H1 (cell line): ENCODE results near the gene PPBP. TPM values are rescaled to one million over a fixed set of nuclear protein-coding genes. Genes with fewer than 3 reads are reported as not detected.

Experiments
- CTCF ChIA-PET: fragments of 300-600 bp; sonication (Branson Sonifier 250); formaldehyde crosslinking; loops from one replicate; lab custom pipeline; 2021; ENCODE audit not compliant: partially characterized antibody; lab: Charles Lee
- POLR2A ChIA-PET: fragments of 300-600 bp; sonication (Branson Sonifier 250); formaldehyde crosslinking; loops from one replicate; lab custom pipeline; 2021; ENCODE audit warnings: inconsistent platforms; ENCODE audit not compliant: partially characterized antibody; lab: Charles Lee
- DNase-seq, 2 experiments: peaks; one replicate each; pipeline versions ENCODE4 v3.0.0 to v3.0.0-alpha.2; 2010 to 2022; ENCODE audit warnings: low spot score in 2 of 2, low read depth in 1 of 2, mixed read lengths in 1 of 2
- FAIRE-seq: peaks from 2 replicates; lab custom pipeline; 2011; peaks lifted over from hg19 to GRCh38; lab: Jason Lieb, UNC
- H2AFZ ChIP-seq: 2 replicates; pipeline ENCODE4 v1.8.1; 2012; ENCODE audit warnings: low read length, inconsistent platforms
- H2AK5ac ChIP-seq: 2 replicates; pipeline ENCODE4 v1.6.1; 2013; ENCODE audit warnings: low read depth, low read length
- H2BK120ac ChIP-seq: replicated peaks from 2 replicates; pipeline ENCODE3; 2013; ENCODE audit warnings: low read depth, low read length, inconsistent platforms
- H2BK12ac ChIP-seq: 2 replicates; pipeline ENCODE4 v1.6.1; 2013; ENCODE audit warnings: low read depth, low read length
- H2BK15ac ChIP-seq: 2 replicates; pipeline ENCODE4 v1.6.1; 2013; ENCODE audit warnings: low read length
- H2BK20ac ChIP-seq: 2 replicates; pipeline ENCODE4 v1.6.1; 2013; ENCODE audit warnings: low read length
- H2BK5ac ChIP-seq: 2 replicates; pipeline ENCODE4 v1.6.1; 2013; ENCODE audit warnings: low read depth, low read length
- H3K14ac ChIP-seq: 2 replicates; pipeline ENCODE4 v1.6.1; 2013; ENCODE audit warnings: inconsistent platforms; ENCODE audit not compliant: insufficient read length
- H3K18ac ChIP-seq: 2 replicates; pipeline ENCODE4 v1.6.1; 2013; ENCODE audit warnings: low read length; ENCODE audit errors: extremely low read depth
- H3K23ac ChIP-seq: 2 replicates; pipeline ENCODE4 v1.6.1; 2013; ENCODE audit warnings: inconsistent platforms; ENCODE audit not compliant: insufficient read length
- H3K23me2 ChIP-seq: 2 replicates; pipeline ENCODE4 v1.6.1; 2013; ENCODE audit warnings: low read depth, low read length
- H3K27ac ChIP-seq: 2 replicates; pipeline ENCODE4 v1.6.1; 2011; ENCODE audit warnings: low read depth, low read length, inconsistent platforms
- H3K27me3 ChIP-seq, 4 experiments: replicated peaks in 1 of 4; 1 replicate in 1 of 4; 2 replicates in 3 of 4; pipeline versions ENCODE4 v1.6.1 to v1.8.1; 2011 to 2013; ENCODE audit warnings: low read length in 3 of 4, mild to moderate bottlenecking in 3 of 4, inconsistent platforms in 2 of 4, mixed read lengths in 2 of 4, moderate library complexity in 1 of 4; ENCODE audit not compliant: control insufficient read depth in 3 of 4, insufficient read depth in 3 of 4; ENCODE audit errors: extremely low read depth in 1 of 4
- H3K36me3 ChIP-seq, 4 experiments: 2 replicates each; pipeline versions ENCODE4 v1.6.1 to v1.8.1; 2011 to 2013; ENCODE audit warnings: mild to moderate bottlenecking in 4 of 4, low read length in 3 of 4, moderate library complexity in 2 of 4, control low read depth in 1 of 4, inconsistent platforms in 1 of 4; ENCODE audit not compliant: insufficient read depth in 4 of 4, control insufficient read depth in 2 of 4
- H3K4ac ChIP-seq: replicated peaks from 2 replicates; pipeline ENCODE3; 2013; ENCODE audit warnings: low read length, low read depth, mixed read lengths, inconsistent platforms; ENCODE audit not compliant: insufficient read length
- H3K4me1 ChIP-seq, 4 experiments: replicated peaks in 1 of 4; 1 replicate in 1 of 4; 2 replicates in 3 of 4; pipeline versions ENCODE4 v1.6.1 to v1.8.1; 2011 to 2013; ENCODE audit warnings: low read length in 3 of 4, inconsistent platforms in 2 of 4, mixed read lengths in 1 of 4; ENCODE audit not compliant: insufficient read depth in 4 of 4, control insufficient read depth in 3 of 4
- H3K4me2 ChIP-seq, 2 experiments: 2 replicates each; pipeline versions ENCODE4 v1.6.1 to v1.8.1; 2011 to 2013; ENCODE audit warnings: low read depth in 2 of 2, low read length in 2 of 2, control low read depth in 1 of 2, inconsistent platforms in 1 of 2, mild to moderate bottlenecking in 1 of 2; ENCODE audit not compliant: insufficient read depth in 1 of 2
- H3K4me3 ChIP-seq, 4 experiments: fragments of 200-600, 300-600 bp in 1 of 4; sonication (generic), shearing (Covaris generic), sonication (Bioruptor Twin) in 1 of 4; 2 replicates each; pipeline versions ENCODE4 v1.5.1 to v1.8.1; 2011 to 2016; ENCODE audit warnings: low read length in 4 of 4, low read depth in 3 of 4, control low read depth in 2 of 4, inconsistent platforms in 2 of 4, mild to moderate bottlenecking in 2 of 4, mixed read lengths in 1 of 4, moderate library complexity in 1 of 4; ENCODE audit not compliant: insufficient read depth in 2 of 4; ENCODE audit errors: extremely low read depth in 1 of 4
- H3K56ac ChIP-seq: replicated peaks from 2 replicates; pipeline ENCODE3; 2013; ENCODE audit warnings: low read depth, mild to moderate bottlenecking, mixed read lengths, low read length, inconsistent platforms; ENCODE audit not compliant: insufficient read length
- H3K79me1 ChIP-seq: 2 replicates; pipeline ENCODE4 v1.6.1; 2013; ENCODE audit warnings: low read depth, low read length, control low read depth
- H3K79me2 ChIP-seq, 2 experiments: 2 replicates each; pipeline versions ENCODE4 v1.6.1 to v1.8.1; 2012 to 2013; ENCODE audit warnings: low read length in 2 of 2, mild to moderate bottlenecking in 2 of 2, inconsistent platforms in 1 of 2; ENCODE audit not compliant: insufficient read depth in 2 of 2, control insufficient read depth in 1 of 2
- H3K9ac ChIP-seq, 4 experiments: replicated peaks in 1 of 4; 1 replicate in 1 of 4; 2 replicates in 3 of 4; pipeline versions ENCODE4 v1.6.1 to v1.8.1; 2011 to 2013; ENCODE audit warnings: low read depth in 3 of 4, low read length in 3 of 4, control low read depth in 2 of 4, mild to moderate bottlenecking in 2 of 4, moderate library complexity in 2 of 4, inconsistent platforms in 1 of 4; ENCODE audit errors: extremely low read depth in 1 of 4
- H3K9me3 ChIP-seq, 2 experiments: 2 replicates each; pipeline versions ENCODE4 v1.6.1 to v1.8.1; 2012 to 2013; ENCODE audit warnings: mild to moderate bottlenecking in 2 of 2, moderate library complexity in 2 of 2, control low read depth in 1 of 2, inconsistent platforms in 1 of 2, low read depth in 1 of 2, low read length in 1 of 2, mixed read lengths in 1 of 2; ENCODE audit not compliant: insufficient read depth in 2 of 2
- H4K20me1 ChIP-seq, 2 experiments: replicated peaks in 1 of 2; 2 replicates each; pipeline versions ENCODE3 to v1.8.1; 2011 to 2013; ENCODE audit warnings: inconsistent platforms in 2 of 2, low read length in 2 of 2, mild to moderate bottlenecking in 1 of 2; ENCODE audit not compliant: insufficient read depth in 2 of 2, control insufficient read depth in 1 of 2
- H4K5ac ChIP-seq: 2 replicates; pipeline ENCODE4 v1.6.1; 2013; ENCODE audit warnings: low read length, low read depth, mixed read lengths, inconsistent platforms; ENCODE audit not compliant: insufficient read length
- H4K8ac ChIP-seq: 2 replicates; pipeline ENCODE4 v1.8.0; 2013; ENCODE audit warnings: mild to moderate bottlenecking, moderate library complexity, low read length, inconsistent platforms; ENCODE audit not compliant: insufficient read depth; ENCODE audit errors: extremely low read depth
- H4K91ac ChIP-seq: replicated peaks from 2 replicates; pipeline ENCODE3; 2013; ENCODE audit warnings: low read length, mixed read lengths, inconsistent platforms; ENCODE audit not compliant: insufficient read length
- ATF2 ChIP-seq: IDR thresholded peaks from 2 replicates; pipeline ENCODE4 v1.6.1; 2012; ENCODE audit warnings: low read length, inconsistent platforms
- CREB1 ChIP-seq: IDR thresholded peaks from 2 replicates; pipeline ENCODE4 v1.6.1; 2012; ENCODE audit warnings: inconsistent platforms
- E2F6 ChIP-seq: IDR thresholded peaks from 2 replicates; pipeline ENCODE4 v1.6.1; 2012; ENCODE audit warnings: inconsistent platforms
- EP300 ChIP-seq, 2 experiments: IDR thresholded peaks; 1 replicate in 1 of 2; 2 replicates in 1 of 2; pipeline ENCODE4 v1.6.1; 2011 to 2012; ENCODE audit warnings: low read depth in 2 of 2, low read length in 2 of 2, mild to moderate bottlenecking in 2 of 2, borderline replicate concordance in 1 of 2, inconsistent platforms in 1 of 2, moderate library complexity in 1 of 2
- JUN ChIP-seq: IDR thresholded peaks from 2 replicates; pipeline ENCODE4 v1.6.1; 2011; ENCODE audit warnings: low read depth, mild to moderate bottlenecking, improper control_type of control experiment, low read length
- KDM1A ChIP-seq: fragments of 200-600, 300-600 bp; sonication (generic); IDR thresholded peaks from 2 replicates; pipeline ENCODE4 v1.7.1; 2016; ENCODE audit warnings: mild to moderate bottlenecking, low read length, borderline replicate concordance
- POLR2AphosphoS5 ChIP-seq: IDR thresholded peaks from 2 replicates; pipeline ENCODE4 v1.6.1; 2011; ENCODE audit warnings: low read depth, low read length
- POU5F1 ChIP-seq: IDR thresholded peaks from 2 replicates; pipeline ENCODE4 v1.6.1; 2011; ENCODE audit warnings: low read depth, mild to moderate bottlenecking, low read length, moderate library complexity
- RFX5 ChIP-seq: IDR thresholded peaks from 2 replicates; pipeline ENCODE4 v1.6.1; 2011; ENCODE audit warnings: low read depth, low read length, improper control_type of control experiment, borderline replicate concordance
- RXRA ChIP-seq: IDR thresholded peaks from 2 replicates; pipeline ENCODE4 v1.6.1; 2011; ENCODE audit warnings: low read depth, mild to moderate bottlenecking, low read length, moderate library complexity; ENCODE audit not compliant: insufficient read depth
- TBP ChIP-seq: IDR thresholded peaks from 2 replicates; pipeline ENCODE4 v1.6.1; 2011; ENCODE audit warnings: low read depth, low read length, improper control_type of control experiment
- WGBS, 2 experiments: shearing (Covaris generic) in 1 of 2; methylation state at CpG; one replicate each; pipeline versions ENCODE4 v1.1.6 to v1.1.7; 2013 to 2015; ENCODE audit warnings: low lambda C conversion rate in 2 of 2, mixed read lengths in 2 of 2, inconsistent platforms in 1 of 2, low coverage in 1 of 2, missing lambda C conversion rate in 1 of 2; ENCODE audit not compliant: insufficient replicate concordance in 2 of 2, insufficient coverage in 1 of 2, insufficient read length in 1 of 2; ENCODE audit errors: extremely low coverage in 1 of 2, missing lambda C conversion rate in 1 of 2; 5-methylcytosine and 5-hydroxymethylcytosine counted together
- polyA plus RNA-seq, 7 experiments: library from polyadenylated mRNA; depleted of rRNA in 3 of 7; stranded (reverse) in 5 of 7; unstranded in 2 of 7; fragments of >200 nt in 5 of 7; fragments of 200-250 nt in 2 of 7; gene quantifications; 1 replicate in 5 of 7; 2 replicates in 1 of 7; 4 replicates in 1 of 7; pipeline versions ENCODE4 v1.2.1 to v1.2.3, GENCODE V29; 2011 to 2013; ENCODE audit warnings: missing spikeins in 2 of 7, mixed read lengths in 2 of 7
- total RNA-seq: library from RNA; stranded (reverse); fragmentation: NEBNext Ultra II Directional; extraction: Animal tissue kit (Norgen Biotek cat#: 25700); gene quantifications from 2 replicates; pipeline ENCODE4 v1.2.1, GENCODE V29; 2021

Gene PPBP
- total and polyA plus RNA-seq, 2 of the 8 experiments (the other 6 are each of a cell fraction or from before 2014, with no cell fraction given): 0.18 to 0.43 TPM

GRCh38 chr4:74028504-74028903, 40.5 kb upstream of the PPBP start:
- Histone ChIP-seq H3K23ac (no peak overlapping the region), H4K8ac (no peak overlapping the region), H3K4me3 (no peak overlapping the region), H3K27me3 (no peaks in the 10 kb centered on the region), H3K18ac (no peak overlapping the region), H3K9ac (no peak overlapping the region), H3K56ac (no peak overlapping the region), H3K79me1 (no peaks in the 10 kb centered on the region), H3K4me2 (no peak overlapping the region), H3K14ac (no peak overlapping the region), H4K20me1 (no peaks in the 10 kb centered on the region), H3K4me1 (no peaks in the 10 kb centered on the region), H2AFZ (no peak overlapping the region), H3K27ac (no peak overlapping the region), H2BK12ac (no peak overlapping the region), H4K5ac (no peak overlapping the region), H3K23me2 (no peaks in the 10 kb centered on the region), H2BK15ac (no peak overlapping the region), H3K4ac (no peak overlapping the region), H3K79me2 (no peaks in the 10 kb centered on the region), H2BK20ac (no peak overlapping the region), H3K36me3 (no peaks in the 10 kb centered on the region), H4K91ac (no peak overlapping the region), H2AK5ac (no peak overlapping the region), H2BK120ac (no peak overlapping the region), H3K9me3 (no peaks in the 10 kb centered on the region), H2BK5ac (no peak overlapping the region)
- ChIA-PET CTCF (interaction anchor here (1.8 kb wide), 1 partner anchor 10 kb away, joined by 8 read pairs; the partner anchor contains the start of gene CXCL3), POLR2A (no interaction called here)
- no peak for DNase-seq
- FAIRE-seq: no peak
- 92% methylated on average over 1 of the region's 1 CpG; no CpG with 5 or more reads in 1 of the 2 experiments for WGBS, 2 experiments
- TF ChIP-seq POLR2AphosphoS5 (no peak), CREB1 (no peak), JUN (no peak), KDM1A (no peak), EP300 (IDR thresholded peaks at IDR 0.05; ENCODE audit: borderline replicate concordance in 1 of 2, low read depth in 2 of 2, low read length in 2 of 2) (no peak), RXRA (no peak), E2F6 (no peak), TBP (no peak), RFX5 (no peak), ATF2 (no peak), POU5F1 (no peak)
